ENCODE measurements around the gene STIM1.

The STIM1 gene

GRCh38 chr11:3944198-3944597 lies 88.7 kb downstream of the STIM1 start:
- FAIRE-seq = peak; percentile 54
- no peak for TF ChIP-seq POLR2A (IDR thresholded peaks at IDR 0.05; ENCODE audit: low read depth, low read length)
- no peak for TF ChIP-seq TAF1 (IDR thresholded peaks at IDR 0.05; ENCODE audit: borderline replicate concordance, low read depth, low read length)
- TF ChIP-seq POLR2AphosphoS5 (IDR thresholded peaks at IDR 0.05; ENCODE audit: low read depth, low read length) = no peak
- DNase-seq (ENCODE audit: insufficient read length) = no peak

GRCh38 chr11:3946455-3947017 lies 91.1 kb downstream of the STIM1 start:
- DNase-seq (ENCODE audit: insufficient read length) = no peak
- TF ChIP-seq POLR2AphosphoS5 (IDR thresholded peaks at IDR 0.05; ENCODE audit: low read depth, low read length) = no peak
- no peak for TF ChIP-seq TAF1 (IDR thresholded peaks at IDR 0.05; ENCODE audit: borderline replicate concordance, low read depth, low read length)
- FAIRE-seq = no peak

- TF ChIP-seq POLR2AphosphoS5 (IDR thresholded peaks at IDR 0.05; ENCODE audit: low read depth, low read length) (no peak), TAF1 (IDR thresholded peaks at IDR 0.05; ENCODE audit: borderline replicate concordance, low read depth, low read length) (no peak), POLR2A (IDR thresholded peaks at IDR 0.05; ENCODE audit: low read depth, low read length) (no peak)
- DNase-seq (ENCODE audit: insufficient read length) = no peak
- peak; percentile 92 for FAIRE-seq
Observed at GRCh38 chr11:3947061-3947460, 91.6 kb downstream of the STIM1 start.

- FAIRE-seq = no peak
Observed at GRCh38 chr11:3949125-3949524, 93.7 kb downstream of the STIM1 start.

GRCh38 chr11:3950996-3951660 lies 95.7 kb downstream of the STIM1 start:
- no peak for DNase-seq (ENCODE audit: insufficient read length)
- no peak for TF ChIP-seq POLR2A (IDR thresholded peaks at IDR 0.05; ENCODE audit: low read depth, low read length)
- TF ChIP-seq POLR2AphosphoS5 (IDR thresholded peaks at IDR 0.05; ENCODE audit: low read depth, low read length) = no peak
- no peak for TF ChIP-seq TAF1 (IDR thresholded peaks at IDR 0.05; ENCODE audit: borderline replicate concordance, low read depth, low read length)
- peak; percentile 72 for FAIRE-seq

More at GRCh38 chr11:3949125-3949524, 93.7 kb downstream of the STIM1 start:
- peak; percentile 15 for DNase-seq (ENCODE audit: insufficient read length)
- TF ChIP-seq POLR2A (IDR thresholded peaks at IDR 0.05; ENCODE audit: low read depth, low read length) (no peak), POLR2AphosphoS5 (IDR thresholded peaks at IDR 0.05; ENCODE audit: low read depth, low read length) (no peak), TAF1 (IDR thresholded peaks at IDR 0.05; ENCODE audit: borderline replicate concordance, low read depth, low read length) (no peak)

- TF ChIP-seq TAF1 (IDR thresholded peaks at IDR 0.05; ENCODE audit: borderline replicate concordance, low read depth, low read length) (no peak), POLR2A (IDR thresholded peaks at IDR 0.05; ENCODE audit: low read depth, low read length) (no peak), POLR2AphosphoS5 (IDR thresholded peaks at IDR 0.05; ENCODE audit: low read depth, low read length) (no peak)
- peak; percentile 21 for FAIRE-seq
- no peak for DNase-seq (ENCODE audit: insufficient read length)
Observed at GRCh38 chr11:3952715-3953114, 97.3 kb downstream of the STIM1 start.

- DNase-seq (ENCODE audit: insufficient read length) (no peak), FAIRE-seq (no peak)
- no peak for TF ChIP-seq POLR2A (IDR thresholded peaks at IDR 0.05; ENCODE audit: low read depth, low read length)
- no peak for TF ChIP-seq POLR2AphosphoS5 (IDR thresholded peaks at IDR 0.05; ENCODE audit: low read depth, low read length)
- TF ChIP-seq TAF1 (IDR thresholded peaks at IDR 0.05; ENCODE audit: borderline replicate concordance, low read depth, low read length) = no peak
Observed at GRCh38 chr11:3953327-3953726, 97.9 kb downstream of the STIM1 start.

GRCh38 chr11:3954448-3955298 lies 99.2 kb downstream of the STIM1 start:
- TF ChIP-seq TAF1 (IDR thresholded peaks at IDR 0.05; ENCODE audit: borderline replicate concordance, low read depth, low read length) (no peak), POLR2AphosphoS5 (IDR thresholded peaks at IDR 0.05; ENCODE audit: low read depth, low read length) (no peak), POLR2A (IDR thresholded peaks at IDR 0.05; ENCODE audit: low read depth, low read length) (no peak)
- DNase-seq (ENCODE audit: insufficient read length) = no peak
- no peak for FAIRE-seq

- FAIRE-seq = no peak
- no peak for DNase-seq (ENCODE audit: insufficient read length)
- TF ChIP-seq POLR2AphosphoS5 (IDR thresholded peaks at IDR 0.05; ENCODE audit: low read depth, low read length) (no peak), TAF1 (IDR thresholded peaks at IDR 0.05; ENCODE audit: borderline replicate concordance, low read depth, low read length) (no peak), POLR2A (IDR thresholded peaks at IDR 0.05; ENCODE audit: low read depth, low read length) (no peak)
Observed at GRCh38 chr11:3955299-3955665, 99.8 kb downstream of the STIM1 start.

- no peak for TF ChIP-seq TAF1 (IDR thresholded peaks at IDR 0.05; ENCODE audit: borderline replicate concordance, low read depth, low read length)
- TF ChIP-seq POLR2AphosphoS5 (IDR thresholded peaks at IDR 0.05; ENCODE audit: low read depth, low read length) = no peak
- FAIRE-seq = no peak
Observed at GRCh38 chr11:3956038-3956437, 100.6 kb downstream of the STIM1 start.

GRCh38 chr11:3956748-3957147 lies 101.3 kb downstream of the STIM1 start:
- no peak for FAIRE-seq
- TF ChIP-seq POLR2A (IDR thresholded peaks at IDR 0.05; ENCODE audit: low read depth, low read length) = no peak
- no peak for DNase-seq (ENCODE audit: insufficient read length)

More at GRCh38 chr11:3956038-3956437, 100.6 kb downstream of the STIM1 start:
- DNase-seq (ENCODE audit: insufficient read length) = no peak

GRCh38 chr11:3957437-3957836 lies 102.0 kb downstream of the STIM1 start:
- DNase-seq (ENCODE audit: insufficient read length) = no peak
- TF ChIP-seq POLR2AphosphoS5 (IDR thresholded peaks at IDR 0.05; ENCODE audit: low read depth, low read length) (no peak), TAF1 (IDR thresholded peaks at IDR 0.05; ENCODE audit: borderline replicate concordance, low read depth, low read length) (no peak), POLR2A (IDR thresholded peaks at IDR 0.05; ENCODE audit: low read depth, low read length) (no peak)
- no peak for FAIRE-seq

Measured in GM12892 (cell line).